ENCODE results near the gene TANGO6.

- TF ChIP-seq POLR2A (IDR thresholded peaks at IDR 0.05; ENCODE audit: low read length): no peak
- TF ChIP-seq GATA1 (IDR thresholded peaks at IDR 0.05; ENCODE audit: low read depth, low read length): no peak
These were observed 26.3 kb downstream of the TANGO6 start for GRCh38 chr16:68869492-68870088.
